GM12892 (cell line): ENCODE results near the gene TEAD1.

Experiments used
- POLR2A ChIP-seq: IDR thresholded peaks from 2 replicates; pipeline ENCODE4 v1.6.1; 2011; ENCODE audit warnings: low read depth, low read length, control low read depth
- POLR2AphosphoS5 ChIP-seq: IDR thresholded peaks from 2 replicates; pipeline ENCODE4 v1.6.1; 2011; ENCODE audit warnings: low read depth, low read length, control low read depth
- TAF1 ChIP-seq: IDR thresholded peaks from 2 replicates; pipeline ENCODE4 v1.6.1; 2011; ENCODE audit warnings: low read depth, mild to moderate bottlenecking, control low read depth, low read length, borderline replicate concordance

GRCh38 chr11:12922418-12922817 is 248.2 kb downstream of the TEAD1 start:
- TF ChIP-seq POLR2A (no peak), POLR2AphosphoS5 (no peak), TAF1 (no peak)
